ENCODE data around the gene EHD4.

Gene EHD4

GRCh38 chr15:41866263-41866703 lies 106.1 kb downstream of the EHD4 start:
- DNase-seq (ENCODE audit: low read depth in 2 of 3, low spot score in 1 of 3), result no peak

- DNase-seq (ENCODE audit: low read depth in 2 of 3, low spot score in 1 of 3), result no peak
These were observed 106.8 kb downstream of the EHD4 start for GRCh38 chr15:41865490-41866055.

GRCh38 chr15:41862515-41863116 lies 109.7 kb downstream of the EHD4 start:
- no peak for DNase-seq (ENCODE audit: low read depth in 2 of 3, low spot score in 1 of 3)

GRCh38 chr15:41861736-41862356 lies 110.5 kb downstream of the EHD4 start:
- DNase-seq (ENCODE audit: low read depth in 2 of 3, low spot score in 1 of 3), result no peak

GRCh38 chr15:41860049-41860828 lies 112.1 kb downstream of the EHD4 start:
- no peak for DNase-seq (ENCODE audit: low read depth in 2 of 3, low spot score in 1 of 3)

- DNase-seq (ENCODE audit: low read depth in 2 of 3, low spot score in 1 of 3), result no peak
These were observed 113.6 kb downstream of the EHD4 start for GRCh38 chr15:41858756-41859155.

GRCh38 chr15:41857316-41857715 lies 115.0 kb downstream of the EHD4 start:
- DNase-seq (ENCODE audit: low read depth in 2 of 3, low spot score in 1 of 3), result no peak

GRCh38 chr15:41856716-41857115 lies 115.6 kb downstream of the EHD4 start:
- DNase-seq (ENCODE audit: low read depth in 2 of 3, low spot score in 1 of 3), result no peak

- no peak for DNase-seq (ENCODE audit: low read depth in 2 of 3, low spot score in 1 of 3)
These were observed 116.1 kb downstream of the EHD4 start for GRCh38 chr15:41856262-41856661.

- DNase-seq (ENCODE audit: low read depth in 2 of 3, low spot score in 1 of 3), result no peak
These were observed 116.9 kb downstream of the EHD4 start for GRCh38 chr15:41855261-41855961.

GRCh38 chr15:41854443-41854842 lies 117.9 kb downstream of the EHD4 start:
- DNase-seq (ENCODE audit: low read depth in 2 of 3, low spot score in 1 of 3), result no peak

GRCh38 chr15:41853831-41854230 lies 118.5 kb downstream of the EHD4 start:
- no peak for DNase-seq (ENCODE audit: low read depth in 2 of 3, low spot score in 1 of 3)

- no peak for DNase-seq (ENCODE audit: low read depth in 2 of 3, low spot score in 1 of 3)
These were observed 119.4 kb downstream of the EHD4 start for GRCh38 chr15:41852736-41853590.

- DNase-seq (ENCODE audit: low read depth in 2 of 3, low spot score in 1 of 3), result no peak
These were observed 120.5 kb downstream of the EHD4 start for GRCh38 chr15:41851755-41852370.

GRCh38 chr15:41851167-41851523 lies 121.2 kb downstream of the EHD4 start:
- no peak for DNase-seq (ENCODE audit: low read depth in 2 of 3, low spot score in 1 of 3)

- no peak for DNase-seq (ENCODE audit: low read depth in 2 of 3, low spot score in 1 of 3)
These were observed 121.7 kb downstream of the EHD4 start for GRCh38 chr15:41850482-41851166.

GRCh38 chr15:41849861-41850260 lies 122.5 kb downstream of the EHD4 start:
- no peak for DNase-seq (ENCODE audit: low read depth in 2 of 3, low spot score in 1 of 3)

- no peak for DNase-seq (ENCODE audit: low read depth in 2 of 3, low spot score in 1 of 3)
These were observed 123.2 kb downstream of the EHD4 start for GRCh38 chr15:41849204-41849603.

- peak; percentile 33 to 52 (median 40) for DNase-seq (ENCODE audit: low read depth in 2 of 3, low spot score in 1 of 3)
These were observed 123.7 kb downstream of the EHD4 start for GRCh38 chr15:41848631-41849030.

Measured in stimulated activated CD4-positive, alpha-beta T cell treated with anti-CD3 and anti-CD28 coated beads, Interleukin-12 subunit alpha, Interleukin-12 subunit beta, amount 100 ng/mL, for 48 hours (primary cell).